HCT116 (cell line): ENCODE measurements around the gene TLL2. TPM values are rescaled to one million over a fixed set of nuclear protein-coding genes. Genes with fewer than 3 reads are reported as not detected.

Experiments
- ATAC-seq: fragments of 200-7000 bp; cut with Tn5 transposase; 2 replicates; pipeline ENCODE4 v1.9.1; 2020; ENCODE audit warnings: mild to moderate bottlenecking, moderate library complexity
- BruUV-seq: library from RNA; stranded (reverse); fragments of 400-500 nt; replicated peaks from 2 replicates; lab custom pipeline; 2021; lab: Mats Ljungman, UMichigan
- CTCF ChIA-PET: fragments of 300-600 bp; sonication (Branson Sonifier 250); formaldehyde crosslinking; loops from one replicate; lab custom pipeline; 2021; ENCODE audit warnings: antibody characterized with exemption; lab: Charles Lee
- POLR2A ChIA-PET: fragments of 300-600, 350-600 bp; sonication (Branson Sonifier 250); formaldehyde crosslinking; loops from one replicate; lab custom pipeline; 2021; ENCODE audit warnings: antibody characterized with exemption; lab: Charles Lee
- RAD21 ChIA-PET, 2 experiments: fragments of 300-600 bp; sonication (Branson Sonifier 250); formaldehyde crosslinking; loops; one replicate each; lab custom pipeline; 2023; ENCODE audit warnings: low total read pairs in 2 of 2; ENCODE audit not compliant: uncharacterized antibody in 2 of 2, unreplicated experiment in 2 of 2, low non-redundant PET in 1 of 2; lab: Charles Lee
- DNase-seq: peaks from one replicate; pipeline ENCODE4 v3.0.0-alpha.2; 2010; ENCODE audit warnings: low read depth, low spot score
- H2AFZ ChIP-seq: fragments of 200-600 bp; shearing (Covaris generic), sonication (generic); 2 replicates; pipeline ENCODE4 v1.6.1; 2017; ENCODE audit warnings: low read depth, mixed run types, mixed read lengths, antibody characterized with exemption, low read length; ENCODE audit not compliant: poor library complexity, severe bottlenecking
- H3K27ac ChIP-seq: 2 replicates; pipeline ENCODE4 v1.5.1; 2012; ENCODE audit warnings: low read depth, low read length
- H3K27me3 ChIP-seq: fragments of 200-600 bp; sonication (generic); 2 replicates; pipeline ENCODE4 v1.6.1; 2016; ENCODE audit warnings: mixed run types, low read length, mixed read lengths; ENCODE audit not compliant: insufficient read depth
- H3K36me3 ChIP-seq, 2 experiments: fragments of 200-500 bp in 1 of 2; fragments of 200-600 bp in 1 of 2; sonication (Bioruptor generic) in 1 of 2; sonication (generic) in 1 of 2; 2 replicates each; pipeline versions ENCODE4 v1.5.1 to v1.6.1; 2014 to 2016; ENCODE audit warnings: low read length in 2 of 2, inconsistent platforms in 1 of 2, mixed read lengths in 1 of 2, mixed run types in 1 of 2; ENCODE audit not compliant: insufficient read depth in 2 of 2, control insufficient read depth in 1 of 2
- H3K4me1 ChIP-seq, 2 experiments: fragments of 200-600 bp in 1 of 2; sonication (generic) in 1 of 2; 2 replicates each; pipeline versions ENCODE4 v1.5.1 to v1.6.1; 2012 to 2017; ENCODE audit warnings: low read length in 2 of 2, inconsistent platforms in 1 of 2, mild to moderate bottlenecking in 1 of 2, mixed read lengths in 1 of 2, mixed run types in 1 of 2, moderate library complexity in 1 of 2; ENCODE audit not compliant: insufficient read depth in 2 of 2, control insufficient read depth in 1 of 2
- H3K4me2 ChIP-seq: fragments of 200-600 bp; sonication (generic); 2 replicates; pipeline ENCODE4 v1.6.1; 2017; ENCODE audit warnings: mixed run types, low read length, mixed read lengths
- H3K4me3 ChIP-seq, 2 experiments: fragments of 200-600 bp in 1 of 2; sonication (generic) in 1 of 2; replicated peaks in 1 of 2; 2 replicates each; pipeline ENCODE4 v1.5.1; 2011 to 2016; ENCODE audit warnings: low read length in 2 of 2, control low read depth in 1 of 2, low read depth in 1 of 2, mild to moderate bottlenecking in 1 of 2, mixed read lengths in 1 of 2, mixed run types in 1 of 2
- H3K79me2 ChIP-seq: fragments of 200-600 bp; sonication (generic); 2 replicates; pipeline ENCODE4 v1.6.1; 2017; ENCODE audit warnings: mild to moderate bottlenecking, mixed run types, low read length, moderate library complexity, mixed read lengths; ENCODE audit not compliant: insufficient read depth
- H3K9ac ChIP-seq: fragments of 200-600 bp; sonication (generic); 2 replicates; pipeline ENCODE4 v1.6.1; 2016; ENCODE audit warnings: low read length, mixed read lengths
- H3K9me2 ChIP-seq: fragments of 200-600 bp; sonication (generic), shearing (Covaris generic); 2 replicates; pipeline ENCODE4 v1.6.1; 2017; ENCODE audit warnings: mixed run types, mild to moderate bottlenecking, moderate library complexity; ENCODE audit not compliant: insufficient read depth
- H3K9me3 ChIP-seq, 2 experiments: fragments of 200-500 bp in 1 of 2; fragments of 200-600 bp in 1 of 2; sonication (Bioruptor generic) in 1 of 2; sonication (generic) in 1 of 2; 2 replicates each; pipeline ENCODE4 v1.6.1; 2014 to 2017; ENCODE audit warnings: low read length in 2 of 2, mixed read lengths in 2 of 2, inconsistent platforms in 1 of 2, low read depth in 1 of 2, mild to moderate bottlenecking in 1 of 2, mixed run types in 1 of 2, moderate library complexity in 1 of 2; ENCODE audit not compliant: control insufficient read depth in 1 of 2, insufficient read depth in 1 of 2
- H4K20me1 ChIP-seq: fragments of 200-600 bp; sonication (generic), shearing (Covaris generic); 2 replicates; pipeline ENCODE4 v1.6.1; 2017; ENCODE audit warnings: mixed run types, mild to moderate bottlenecking, moderate library complexity; ENCODE audit not compliant: insufficient read depth
- CEBPB ChIP-seq: IDR thresholded peaks from 2 replicates; pipeline ENCODE4 v1.6.1; 2012; ENCODE audit warnings: low read depth
- EGR1 ChIP-seq: IDR thresholded peaks from 2 replicates; pipeline ENCODE4 v1.6.1; 2012; ENCODE audit warnings: low read depth
- EZH2 ChIP-seq: fragments of 200-600 bp; sonication (generic); IDR thresholded peaks from 2 replicates; pipeline ENCODE4 v1.6.1; 2017; ENCODE audit warnings: antibody characterized with exemption, mixed run types
- EZH2phosphoT487 ChIP-seq: fragments of 200-600 bp; IDR thresholded peaks from 2 replicates; pipeline ENCODE4 v1.6.1; 2018; ENCODE audit warnings: antibody characterized with exemption, borderline replicate concordance
- FOSL1 ChIP-seq: IDR thresholded peaks from 2 replicates; pipeline ENCODE4 v1.6.1; 2012; ENCODE audit warnings: low read depth
- POLR2AphosphoS5 ChIP-seq: IDR thresholded peaks from 2 replicates; pipeline ENCODE4 v1.6.1; 2011; ENCODE audit warnings: mild to moderate bottlenecking, low read depth, low read length, moderate library complexity
- RAD21 ChIP-seq: IDR thresholded peaks from 2 replicates; pipeline ENCODE4 v1.6.1; 2012; ENCODE audit warnings: low read depth, mild to moderate bottlenecking
- SIN3A ChIP-seq: IDR thresholded peaks from 2 replicates; pipeline ENCODE4 v1.6.1; 2012; ENCODE audit warnings: low read depth
- SRF ChIP-seq: IDR thresholded peaks from 2 replicates; pipeline ENCODE4 v1.6.1; 2012; ENCODE audit warnings: low read depth
- TCF7L2 ChIP-seq: IDR thresholded peaks from 2 replicates; pipeline ENCODE4 v1.7.0; 2011; ENCODE audit warnings: borderline replicate concordance, inconsistent platforms; ENCODE audit not compliant: insufficient read depth, insufficient read length; ENCODE audit errors: extremely low read depth
- YY1 ChIP-seq: IDR thresholded peaks from 2 replicates; pipeline ENCODE4 v1.6.1; 2011; ENCODE audit warnings: low read length, low read depth, moderate library complexity, mild to moderate bottlenecking; ENCODE audit not compliant: insufficient replicate concordance; ENCODE audit errors: extremely low read depth
- ZFX ChIP-seq: fragments of 450-650 bp; IDR thresholded peaks from 2 replicates; pipeline ENCODE4 v1.6.1; 2017
- ZNF274 ChIP-seq: fragments of 200-500 bp; sonication (Bioruptor generic); IDR thresholded peaks from 2 replicates; pipeline ENCODE4 v1.6.1; 2014; ENCODE audit warnings: mild to moderate bottlenecking, low read depth, low read length, inconsistent platforms
- intact Hi-C: fragments of 100-400 bp; cut with micrococcal nuclease; formaldehyde crosslinking; loops from 2 replicates; pipeline ENCODE4 v1.10.0; 2022
- total RNA-seq: library from RNA; stranded (reverse); gene quantifications from one replicate; pipeline ENCODE4 v1.2.1, GENCODE V29; 2021; ENCODE audit not compliant: unreplicated experiment
- TF ChIP-seq, protein P1 (sequence below): IDR thresholded peaks from 2 replicates; pipeline ENCODE4 v1.6.1; 2012

TLL2 gene
- total RNA-seq, 1 experiment from 2014 or later, result 1.3 TPM

DNA sequence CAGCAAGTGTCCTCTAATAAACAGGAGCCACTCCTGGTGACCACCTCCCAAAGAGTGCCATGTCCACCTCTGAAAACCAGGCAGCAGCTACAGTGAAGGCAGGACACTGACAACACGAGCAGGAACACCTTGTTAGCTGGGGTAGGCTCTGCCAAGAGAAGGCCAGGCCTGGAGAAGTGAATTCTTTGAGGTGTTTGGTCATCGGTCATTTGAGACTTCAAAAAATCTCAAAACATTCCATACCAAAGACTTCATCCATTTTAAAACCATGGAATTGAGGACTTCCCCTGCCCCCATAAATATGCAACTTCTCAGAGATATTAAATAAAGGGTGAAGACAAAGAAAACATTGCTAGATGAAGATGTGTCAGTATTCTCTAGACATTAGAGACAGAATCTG is 126.6 kb downstream of the TLL2 start:
- H3K4me3 ChIP-seq, result no peak overlapping the region

GRCh38 chr10:96384506-96384905 is 129.2 kb downstream of the TLL2 start:
- no peak for DNase-seq
- TF ChIP-seq SRF (no peak), EZH2 (no peak), RAD21 (no peak), ZFX (no peak), CEBPB (no peak), TCF7L2 (no peak), EGR1 (no peak), FOSL1 (no peak), EZH2phosphoT487 (no peak), SIN3A (no peak), POLR2AphosphoS5 (no peak)
- TF ChIP-seq, protein P1, sequence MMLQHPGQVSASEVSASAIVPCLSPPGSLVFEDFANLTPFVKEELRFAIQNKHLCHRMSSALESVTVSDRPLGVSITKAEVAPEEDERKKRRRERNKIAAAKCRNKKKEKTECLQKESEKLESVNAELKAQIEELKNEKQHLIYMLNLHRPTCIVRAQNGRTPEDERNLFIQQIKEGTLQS, result no peak
- intact Hi-C loops, result loop anchor here (5.0 kb wide), 1 partner anchor 643 kb away; no protein-coding TSS in a partner anchor
- CTCF ChIA-PET, result no interaction called here
- RAD21 ChIA-PET, result no interaction called here
- Histone ChIP-seq H3K4me2 (no peak overlapping the region), H2AFZ (no peak overlapping the region), H3K27me3 (peaks cover 3% of the 10 kb centered on the region; the same call in 1 of the 2 replicates), H3K9ac (no peak overlapping the region), H3K79me2 (no peaks in the 10 kb centered on the region), H3K4me3 (no peak overlapping the region), H4K20me1 (no peaks in the 10 kb centered on the region), H3K27ac (no peak overlapping the region), H3K36me3 (no peaks in the 10 kb centered on the region), H3K9me3 (no peaks in the 10 kb centered on the region), H3K9me2 (no peaks in the 10 kb centered on the region), H3K4me1 (peaks cover 0 to 6% of the 10 kb centered on the region in 2 experiments; a peak in 2 of 4 replicates)
- ATAC-seq, result no peak
- POLR2A ChIA-PET, result no interaction called here
- no TSS peak for BruUV-seq

More for the DNA sequence above, 126.6 kb downstream of the TLL2 start:
- H3K9ac ChIP-seq, result no peak overlapping the region
- TF ChIP-seq EGR1 (no peak), SIN3A (no peak), ZFX (no peak), ZNF274 (no peak), YY1 (no peak), SRF (no peak)
- TF ChIP-seq, all 23 proteins: peak for 0
- Histone ChIP-seq H3K9me2 (no peaks in the 10 kb centered on the region), H3K27me3 (peaks cover 6% of the 10 kb centered on the region; the same call in 1 of the 2 replicates), H4K20me1 (no peaks in the 10 kb centered on the region), H3K36me3 (no peaks in the 10 kb centered on the region), H3K4me1 (no peaks in the 10 kb centered on the region), H3K79me2 (no peaks in the 10 kb centered on the region), H2AFZ (no peak overlapping the region), H3K4me2 (no peak overlapping the region), H3K9me3 (no peaks in the 10 kb centered on the region), H3K27ac (no peak overlapping the region)
- POLR2A ChIA-PET, result no interaction called here
- BruUV-seq, result no TSS peak
- RAD21 ChIA-PET, result no interaction called here
- CTCF ChIA-PET, result no interaction called here
- no peak for DNase-seq
- intact Hi-C loops, result no loop called here
- no peak for ATAC-seq
